Prostate gland (tissue), 2 donors: ENCODE measurements around the gene DMD.

ENCODE experiments used
- POLR2A ChIP-seq: fragments of 450-650 bp; IDR thresholded peaks from one replicate; pipeline ENCODE4 v1.6.1; 2016; ENCODE audit warnings: antibody characterized with exemption, mild to moderate bottlenecking
- POLR2AphosphoS5 ChIP-seq: sonication (generic); formaldehyde crosslinking; IDR thresholded peaks from one replicate; pipeline ENCODE4 v1.6.1; 2017; ENCODE audit warnings: antibody characterized with exemption
- TF ChIP-seq, protein P1 (sequence below), 4 experiments: fragments of 200-600 bp in 2 of 4; fragments of 450-650 bp in 2 of 4; sonication (generic) in 2 of 4; IDR thresholded peaks; 1 replicate in 3 of 4; 2 replicates in 1 of 4; pipeline ENCODE4 v1.5.1; 2016 to 2019; ENCODE audit warnings: antibody characterized with exemption in 4 of 4, mild to moderate bottlenecking in 2 of 4, moderate library complexity in 2 of 4

DNA sequence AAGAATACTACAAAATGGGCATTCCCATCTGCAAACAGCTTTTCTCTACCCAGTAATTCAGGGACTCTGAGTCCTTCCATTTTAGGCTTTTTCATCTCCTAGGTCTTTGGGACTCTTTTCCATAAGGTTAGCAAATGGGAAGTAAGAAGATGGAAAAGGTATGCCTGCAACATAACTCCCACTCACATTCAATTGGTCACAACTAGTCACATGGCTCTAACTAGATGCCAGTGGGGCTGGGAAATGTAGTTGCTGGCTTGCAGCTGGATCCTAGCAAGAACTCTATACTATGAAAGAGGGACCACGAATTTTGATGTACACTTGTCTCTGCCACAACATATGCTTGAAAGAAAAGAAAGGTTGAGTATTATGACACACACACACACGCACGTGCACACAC lies 1184.6 kb downstream of the DMD start:
- TF ChIP-seq, protein P1, sequence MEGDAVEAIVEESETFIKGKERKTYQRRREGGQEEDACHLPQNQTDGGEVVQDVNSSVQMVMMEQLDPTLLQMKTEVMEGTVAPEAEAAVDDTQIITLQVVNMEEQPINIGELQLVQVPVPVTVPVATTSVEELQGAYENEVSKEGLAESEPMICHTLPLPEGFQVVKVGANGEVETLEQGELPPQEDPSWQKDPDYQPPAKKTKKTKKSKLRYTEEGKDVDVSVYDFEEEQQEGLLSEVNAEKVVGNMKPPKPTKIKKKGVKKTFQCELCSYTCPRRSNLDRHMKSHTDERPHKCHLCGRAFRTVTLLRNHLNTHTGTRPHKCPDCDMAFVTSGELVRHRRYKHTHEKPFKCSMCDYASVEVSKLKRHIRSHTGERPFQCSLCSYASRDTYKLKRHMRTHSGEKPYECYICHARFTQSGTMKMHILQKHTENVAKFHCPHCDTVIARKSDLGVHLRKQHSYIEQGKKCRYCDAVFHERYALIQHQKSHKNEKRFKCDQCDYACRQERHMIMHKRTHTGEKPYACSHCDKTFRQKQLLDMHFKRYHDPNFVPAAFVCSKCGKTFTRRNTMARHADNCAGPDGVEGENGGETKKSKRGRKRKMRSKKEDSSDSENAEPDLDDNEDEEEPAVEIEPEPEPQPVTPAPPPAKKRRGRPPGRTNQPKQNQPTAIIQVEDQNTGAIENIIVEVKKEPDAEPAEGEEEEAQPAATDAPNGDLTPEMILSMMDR (IDR thresholded peaks at IDR 0.05): no peak
- no peak for TF ChIP-seq POLR2AphosphoS5
- no peak for TF ChIP-seq POLR2A
